GM12892 (cell line): ENCODE measurements around the gene HDAC6.

Experiments used
- POLR2A ChIP-seq: IDR thresholded peaks from 2 replicates; pipeline ENCODE4 v1.6.1; 2011; ENCODE audit warnings: low read depth, low read length, control low read depth
- POLR2AphosphoS5 ChIP-seq: IDR thresholded peaks from 2 replicates; pipeline ENCODE4 v1.6.1; 2011; ENCODE audit warnings: low read depth, low read length, control low read depth
- TAF1 ChIP-seq: IDR thresholded peaks from 2 replicates; pipeline ENCODE4 v1.6.1; 2011; ENCODE audit warnings: low read depth, mild to moderate bottlenecking, control low read depth, low read length, borderline replicate concordance

- TF ChIP-seq POLR2A (no peak), POLR2AphosphoS5 (no peak), TAF1 (no peak)
Measured at GRCh38 chrX:48852857-48853256, 51.0 kb downstream of the HDAC6 start.
